ENCODE data around the gene ADGRF1.

The ADGRF1 gene

DNA sequence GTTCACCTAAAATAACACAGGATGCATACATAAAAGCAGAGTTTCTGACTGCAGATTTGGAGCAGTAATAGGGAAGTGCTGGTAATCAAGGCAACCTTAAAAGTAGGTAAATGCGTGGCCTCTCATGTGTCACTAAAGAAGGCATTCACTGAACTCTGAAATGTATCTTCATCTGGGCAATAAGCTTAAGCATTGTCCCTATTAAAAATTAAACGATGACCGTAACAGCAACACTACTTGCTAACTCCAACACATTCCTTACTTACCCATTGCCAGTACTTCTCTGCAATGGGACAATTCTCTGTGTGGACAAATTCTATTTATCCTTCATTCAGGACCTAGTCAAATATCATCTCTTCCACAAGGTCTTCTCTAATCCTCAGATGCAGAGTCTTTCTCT lies 19.9 kb downstream of the ADGRF1 start:
- no peaks in the 10 kb centered on the region for H3K36me3 ChIP-seq (ENCODE audit: control insufficient read depth, insufficient read depth, low read length)
- TF ChIP-seq, protein P1, sequence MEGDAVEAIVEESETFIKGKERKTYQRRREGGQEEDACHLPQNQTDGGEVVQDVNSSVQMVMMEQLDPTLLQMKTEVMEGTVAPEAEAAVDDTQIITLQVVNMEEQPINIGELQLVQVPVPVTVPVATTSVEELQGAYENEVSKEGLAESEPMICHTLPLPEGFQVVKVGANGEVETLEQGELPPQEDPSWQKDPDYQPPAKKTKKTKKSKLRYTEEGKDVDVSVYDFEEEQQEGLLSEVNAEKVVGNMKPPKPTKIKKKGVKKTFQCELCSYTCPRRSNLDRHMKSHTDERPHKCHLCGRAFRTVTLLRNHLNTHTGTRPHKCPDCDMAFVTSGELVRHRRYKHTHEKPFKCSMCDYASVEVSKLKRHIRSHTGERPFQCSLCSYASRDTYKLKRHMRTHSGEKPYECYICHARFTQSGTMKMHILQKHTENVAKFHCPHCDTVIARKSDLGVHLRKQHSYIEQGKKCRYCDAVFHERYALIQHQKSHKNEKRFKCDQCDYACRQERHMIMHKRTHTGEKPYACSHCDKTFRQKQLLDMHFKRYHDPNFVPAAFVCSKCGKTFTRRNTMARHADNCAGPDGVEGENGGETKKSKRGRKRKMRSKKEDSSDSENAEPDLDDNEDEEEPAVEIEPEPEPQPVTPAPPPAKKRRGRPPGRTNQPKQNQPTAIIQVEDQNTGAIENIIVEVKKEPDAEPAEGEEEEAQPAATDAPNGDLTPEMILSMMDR (IDR thresholded peaks at IDR 0.05; ENCODE audit: insufficient read depth, low read length, poor library complexity, severe bottlenecking), result no peak
- no peak overlapping the region for H3K4me3 ChIP-seq (replicated peaks; ENCODE audit: low read depth, low read length)
- no peak for DNase-seq (ENCODE audit: extremely low read depth, insufficient read length)
- no peaks in the 10 kb centered on the region; the same call in 1 of the 2 replicates for H3K27me3 ChIP-seq (replicated peaks; ENCODE audit: control insufficient read depth, insufficient read depth, low read length)

DNA sequence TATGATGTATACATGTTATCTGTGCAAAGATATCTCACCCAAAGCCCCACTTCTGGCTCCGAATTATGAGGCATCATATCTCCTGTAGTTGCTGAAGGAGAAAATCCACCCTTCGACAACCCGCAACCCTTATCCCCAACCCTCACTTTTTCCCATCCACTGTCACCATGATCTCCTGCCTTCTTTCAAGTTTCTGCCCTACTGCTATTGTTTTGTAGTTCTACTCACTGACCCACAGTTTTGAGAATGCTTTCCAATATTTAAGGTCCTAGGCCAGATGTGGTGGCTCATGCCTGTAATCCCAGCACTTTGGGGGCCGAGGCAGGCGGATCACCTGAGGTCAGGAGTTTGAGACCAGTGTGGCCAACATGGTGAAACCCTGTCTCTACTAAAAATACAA lies 22.2 kb downstream of the ADGRF1 start:
- TF ChIP-seq, protein P1 (IDR thresholded peaks at IDR 0.05; ENCODE audit: insufficient read depth, low read length, poor library complexity, severe bottlenecking), result no peak
- Histone ChIP-seq H3K4me3 (replicated peaks; ENCODE audit: low read depth, low read length) (no peak overlapping the region), H3K27me3 (replicated peaks; ENCODE audit: control insufficient read depth, insufficient read depth, low read length) (no peaks in the 10 kb centered on the region; the same call in 1 of the 2 replicates), H3K36me3 (ENCODE audit: control insufficient read depth, insufficient read depth, low read length) (no peaks in the 10 kb centered on the region)
- no peak for DNase-seq (ENCODE audit: extremely low read depth, insufficient read length)

- DNase-seq (ENCODE audit: extremely low read depth, insufficient read length), result no peak
- TF ChIP-seq, protein P1 (IDR thresholded peaks at IDR 0.05; ENCODE audit: insufficient read depth, low read length, poor library complexity, severe bottlenecking), result no peak
- H3K36me3 ChIP-seq (ENCODE audit: control insufficient read depth, insufficient read depth, low read length), result no peaks in the 10 kb centered on the region
Observed at GRCh38 chr6:47016909-47017308, 25.2 kb downstream of the ADGRF1 start.

DNA sequence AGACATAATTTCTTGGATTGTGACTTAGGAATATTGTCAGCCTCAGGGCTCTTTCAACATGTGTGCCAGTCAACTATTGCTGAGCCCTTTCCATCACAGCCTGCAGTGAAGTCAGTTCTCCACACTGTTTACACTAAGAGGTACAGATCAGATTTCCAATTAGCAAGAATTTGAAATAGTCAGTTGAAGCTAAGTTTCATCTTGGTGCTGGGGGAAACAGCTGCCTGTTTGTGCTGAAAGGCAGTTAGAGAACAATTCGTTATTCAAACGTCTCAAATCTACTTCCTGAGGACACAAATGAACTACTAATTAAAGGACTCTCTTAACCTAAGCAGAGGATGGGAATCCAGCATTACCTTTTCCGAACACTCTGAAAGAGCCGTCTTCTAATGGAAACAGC lies 25.9 kb downstream of the ADGRF1 start:
- no peak for DNase-seq (ENCODE audit: extremely low read depth, insufficient read length)
- H3K4me3 ChIP-seq (replicated peaks; ENCODE audit: low read depth, low read length), result no peak overlapping the region
- TF ChIP-seq, protein P1 (IDR thresholded peaks at IDR 0.05; ENCODE audit: insufficient read depth, low read length, poor library complexity, severe bottlenecking), result no peak
- H3K36me3 ChIP-seq (ENCODE audit: control insufficient read depth, insufficient read depth, low read length), result no peaks in the 10 kb centered on the region
- no peaks in the 10 kb centered on the region for H3K27me3 ChIP-seq (replicated peaks; ENCODE audit: control insufficient read depth, insufficient read depth, low read length)

More at GRCh38 chr6:47016909-47017308, 25.2 kb downstream of the ADGRF1 start:
- no peak overlapping the region for H3K4me3 ChIP-seq (replicated peaks; ENCODE audit: low read depth, low read length)
- no peaks in the 10 kb centered on the region for H3K27me3 ChIP-seq (replicated peaks; ENCODE audit: control insufficient read depth, insufficient read depth, low read length)

GRCh38 chr6:47014401-47014800 lies 27.7 kb downstream of the ADGRF1 start:
- H3K4me3 ChIP-seq (replicated peaks; ENCODE audit: low read depth, low read length), result no peak overlapping the region
- DNase-seq (ENCODE audit: extremely low read depth, insufficient read length), result no peak
- H3K27me3 ChIP-seq (replicated peaks; ENCODE audit: control insufficient read depth, insufficient read depth, low read length), result no peaks in the 10 kb centered on the region
- TF ChIP-seq, protein P1 (IDR thresholded peaks at IDR 0.05; ENCODE audit: insufficient read depth, low read length, poor library complexity, severe bottlenecking), result no peak
- no peaks in the 10 kb centered on the region for H3K36me3 ChIP-seq (ENCODE audit: control insufficient read depth, insufficient read depth, low read length)

GRCh38 chr6:47009583-47009982 lies 32.5 kb downstream of the ADGRF1 start:
- DNase-seq (ENCODE audit: extremely low read depth, insufficient read length), result no peak

More at GRCh38 chr6:47009583-47009982, 32.5 kb downstream of the ADGRF1 start:
- H3K4me3 ChIP-seq (replicated peaks; ENCODE audit: low read depth, low read length), result no peak overlapping the region
- no peaks in the 10 kb centered on the region for H3K27me3 ChIP-seq (replicated peaks; ENCODE audit: control insufficient read depth, insufficient read depth, low read length)
- no peaks in the 10 kb centered on the region for H3K36me3 ChIP-seq (ENCODE audit: control insufficient read depth, insufficient read depth, low read length)
- TF ChIP-seq, protein P1 (IDR thresholded peaks at IDR 0.05; ENCODE audit: insufficient read depth, low read length, poor library complexity, severe bottlenecking), result no peak
